ENCODE data around the gene PLS1.

The PLS1 gene

GRCh38 chr3:142628801-142629200 is 32.6 kb downstream of the PLS1 start:
- H3K4me1 ChIP-seq (ENCODE audit: control insufficient read depth in 5 of 5, insufficient read depth in 5 of 5, low read length in 5 of 5) = no peaks in the 10 kb centered on the region
- H3K9ac ChIP-seq (ENCODE audit: low read length in 5 of 5) = no peak overlapping the region
- H3K4me3 ChIP-seq (ENCODE audit: low read depth in 1 of 5, low read length in 5 of 5) = no peak overlapping the region
- no peak overlapping the region for H3K27ac ChIP-seq (ENCODE audit: low read depth, low read length)
- H3K27me3 ChIP-seq (ENCODE audit: control insufficient read depth in 5 of 5, insufficient read depth in 4 of 5, low read length in 5 of 5) = no peaks in the 10 kb centered on the region
- no peaks in the 10 kb centered on the region for H3K36me3 ChIP-seq (ENCODE audit: control insufficient read depth in 5 of 5, insufficient read depth in 5 of 5, low read length in 5 of 5)
- H3K9me3 ChIP-seq (ENCODE audit: control insufficient read depth in 5 of 5, low read length in 5 of 5) = no peaks in the 10 kb centered on the region

GRCh38 chr3:142633073-142633472 is 36.9 kb downstream of the PLS1 start:
- Histone ChIP-seq H3K36me3 (ENCODE audit: control insufficient read depth in 5 of 5, insufficient read depth in 5 of 5, low read length in 5 of 5) (no peaks in the 10 kb centered on the region), H3K9ac (ENCODE audit: low read length in 5 of 5) (no peak overlapping the region), H3K9me3 (ENCODE audit: control insufficient read depth in 5 of 5, low read length in 5 of 5) (no peaks in the 10 kb centered on the region), H3K4me3 (ENCODE audit: low read depth in 1 of 5, low read length in 5 of 5) (no peak overlapping the region), H3K27ac (ENCODE audit: low read depth, low read length) (no peak overlapping the region), H3K4me1 (ENCODE audit: control insufficient read depth in 5 of 5, insufficient read depth in 5 of 5, low read length in 5 of 5) (no peaks in the 10 kb centered on the region), H3K27me3 (ENCODE audit: control insufficient read depth in 5 of 5, insufficient read depth in 4 of 5, low read length in 5 of 5) (no peaks in the 10 kb centered on the region)

GRCh38 chr3:142636050-142636449 is 39.9 kb downstream of the PLS1 start:
- Histone ChIP-seq H3K9me3 (ENCODE audit: control insufficient read depth in 5 of 5, low read length in 5 of 5) (no peaks in the 10 kb centered on the region), H3K4me1 (ENCODE audit: control insufficient read depth in 5 of 5, insufficient read depth in 5 of 5, low read length in 5 of 5) (no peaks in the 10 kb centered on the region), H3K27me3 (ENCODE audit: control insufficient read depth in 5 of 5, insufficient read depth in 4 of 5, low read length in 5 of 5) (no peaks in the 10 kb centered on the region), H3K9ac (ENCODE audit: low read length in 5 of 5) (no peak overlapping the region), H3K36me3 (ENCODE audit: control insufficient read depth in 5 of 5, insufficient read depth in 5 of 5, low read length in 5 of 5) (no peaks in the 10 kb centered on the region), H3K27ac (ENCODE audit: low read depth, low read length) (no peak overlapping the region), H3K4me3 (ENCODE audit: low read depth in 1 of 5, low read length in 5 of 5) (no peak overlapping the region)

- Histone ChIP-seq H3K9ac (ENCODE audit: low read length in 5 of 5) (no peak overlapping the region), H3K36me3 (ENCODE audit: control insufficient read depth in 5 of 5, insufficient read depth in 5 of 5, low read length in 5 of 5) (no peaks in the 10 kb centered on the region), H3K27ac (ENCODE audit: low read depth, low read length) (no peak overlapping the region), H3K4me1 (ENCODE audit: control insufficient read depth in 5 of 5, insufficient read depth in 5 of 5, low read length in 5 of 5) (no peaks in the 10 kb centered on the region), H3K9me3 (ENCODE audit: control insufficient read depth in 5 of 5, low read length in 5 of 5) (no peaks in the 10 kb centered on the region), H3K4me3 (ENCODE audit: low read depth in 1 of 5, low read length in 5 of 5) (no peak overlapping the region), H3K27me3 (ENCODE audit: control insufficient read depth in 5 of 5, insufficient read depth in 4 of 5, low read length in 5 of 5) (no peaks in the 10 kb centered on the region)
Measured at GRCh38 chr3:142636664-142637063, 40.5 kb downstream of the PLS1 start.

- Histone ChIP-seq H3K36me3 (ENCODE audit: control insufficient read depth in 5 of 5, insufficient read depth in 5 of 5, low read length in 5 of 5) (no peaks in the 10 kb centered on the region), H3K27me3 (ENCODE audit: control insufficient read depth in 5 of 5, insufficient read depth in 4 of 5, low read length in 5 of 5) (no peaks in the 10 kb centered on the region), H3K4me1 (ENCODE audit: control insufficient read depth in 5 of 5, insufficient read depth in 5 of 5, low read length in 5 of 5) (no peaks in the 10 kb centered on the region), H3K9ac (ENCODE audit: low read length in 5 of 5) (no peak overlapping the region), H3K4me3 (ENCODE audit: low read depth in 1 of 5, low read length in 5 of 5) (no peak overlapping the region), H3K27ac (ENCODE audit: low read depth, low read length) (no peak overlapping the region), H3K9me3 (ENCODE audit: control insufficient read depth in 5 of 5, low read length in 5 of 5) (no peaks in the 10 kb centered on the region)
Measured at GRCh38 chr3:142638291-142638690, 42.1 kb downstream of the PLS1 start.

GRCh38 chr3:142641504-142641903 is 45.3 kb downstream of the PLS1 start:
- Histone ChIP-seq H3K27ac (ENCODE audit: low read depth, low read length) (no peak overlapping the region), H3K9ac (ENCODE audit: low read length in 5 of 5) (no peak overlapping the region), H3K9me3 (ENCODE audit: control insufficient read depth in 5 of 5, low read length in 5 of 5) (no peaks in the 10 kb centered on the region), H3K4me1 (ENCODE audit: control insufficient read depth in 5 of 5, insufficient read depth in 5 of 5, low read length in 5 of 5) (no peaks in the 10 kb centered on the region), H3K36me3 (ENCODE audit: control insufficient read depth in 5 of 5, insufficient read depth in 5 of 5, low read length in 5 of 5) (no peaks in the 10 kb centered on the region), H3K4me3 (ENCODE audit: low read depth in 1 of 5, low read length in 5 of 5) (no peak overlapping the region), H3K27me3 (ENCODE audit: control insufficient read depth in 5 of 5, insufficient read depth in 4 of 5, low read length in 5 of 5) (no peaks in the 10 kb centered on the region)

- no peaks in the 10 kb centered on the region for H3K4me1 ChIP-seq (ENCODE audit: control insufficient read depth in 5 of 5, insufficient read depth in 5 of 5, low read length in 5 of 5)
Measured at GRCh38 chr3:142642956-142643355, 46.8 kb downstream of the PLS1 start.

GRCh38 chr3:142644502-142644901 is 48.3 kb downstream of the PLS1 start:
- H3K9me3 ChIP-seq (ENCODE audit: control insufficient read depth in 5 of 5, low read length in 5 of 5) = no peaks in the 10 kb centered on the region
- no peak overlapping the region for H3K4me3 ChIP-seq (ENCODE audit: low read depth in 1 of 5, low read length in 5 of 5)
- no peak overlapping the region for H3K9ac ChIP-seq (ENCODE audit: low read length in 5 of 5)
- no peaks in the 10 kb centered on the region for H3K36me3 ChIP-seq (ENCODE audit: control insufficient read depth in 5 of 5, insufficient read depth in 5 of 5, low read length in 5 of 5)
- no peaks in the 10 kb centered on the region for H3K27me3 ChIP-seq (ENCODE audit: control insufficient read depth in 5 of 5, insufficient read depth in 4 of 5, low read length in 5 of 5)
- no peaks in the 10 kb centered on the region for H3K4me1 ChIP-seq (ENCODE audit: control insufficient read depth in 5 of 5, insufficient read depth in 5 of 5, low read length in 5 of 5)
- no peak overlapping the region for H3K27ac ChIP-seq (ENCODE audit: low read depth, low read length)

More at GRCh38 chr3:142642956-142643355, 46.8 kb downstream of the PLS1 start:
- Histone ChIP-seq H3K4me3 (ENCODE audit: low read depth in 1 of 5, low read length in 5 of 5) (no peak overlapping the region), H3K36me3 (ENCODE audit: control insufficient read depth in 5 of 5, insufficient read depth in 5 of 5, low read length in 5 of 5) (no peaks in the 10 kb centered on the region), H3K27me3 (ENCODE audit: control insufficient read depth in 5 of 5, insufficient read depth in 4 of 5, low read length in 5 of 5) (no peaks in the 10 kb centered on the region), H3K9ac (ENCODE audit: low read length in 5 of 5) (no peak overlapping the region), H3K27ac (ENCODE audit: low read depth, low read length) (no peak overlapping the region), H3K9me3 (ENCODE audit: control insufficient read depth in 5 of 5, low read length in 5 of 5) (no peaks in the 10 kb centered on the region)

GRCh38 chr3:142645236-142645793 is 49.1 kb downstream of the PLS1 start:
- H3K9ac ChIP-seq (ENCODE audit: low read length in 5 of 5) = no peak overlapping the region
- no peaks in the 10 kb centered on the region for H3K36me3 ChIP-seq (ENCODE audit: control insufficient read depth in 5 of 5, insufficient read depth in 5 of 5, low read length in 5 of 5)
- H3K27ac ChIP-seq (ENCODE audit: low read depth, low read length) = no peak overlapping the region
- H3K27me3 ChIP-seq (ENCODE audit: control insufficient read depth in 5 of 5, insufficient read depth in 4 of 5, low read length in 5 of 5) = no peaks in the 10 kb centered on the region
- no peaks in the 10 kb centered on the region for H3K9me3 ChIP-seq (ENCODE audit: control insufficient read depth in 5 of 5, low read length in 5 of 5)
- no peak overlapping the region for H3K4me3 ChIP-seq (ENCODE audit: low read depth in 1 of 5, low read length in 5 of 5)
- no peaks in the 10 kb centered on the region for H3K4me1 ChIP-seq (ENCODE audit: control insufficient read depth in 5 of 5, insufficient read depth in 5 of 5, low read length in 5 of 5)

- no peaks in the 10 kb centered on the region for H3K4me1 ChIP-seq (ENCODE audit: control insufficient read depth in 5 of 5, insufficient read depth in 5 of 5, low read length in 5 of 5)
- H3K36me3 ChIP-seq (ENCODE audit: control insufficient read depth in 5 of 5, insufficient read depth in 5 of 5, low read length in 5 of 5) = no peaks in the 10 kb centered on the region
- H3K4me3 ChIP-seq (ENCODE audit: low read depth in 1 of 5, low read length in 5 of 5) = no peak overlapping the region
- no peaks in the 10 kb centered on the region for H3K9me3 ChIP-seq (ENCODE audit: control insufficient read depth in 5 of 5, low read length in 5 of 5)
- no peak overlapping the region for H3K9ac ChIP-seq (ENCODE audit: low read length in 5 of 5)
- H3K27me3 ChIP-seq (ENCODE audit: control insufficient read depth in 5 of 5, insufficient read depth in 4 of 5, low read length in 5 of 5) = no peaks in the 10 kb centered on the region
- H3K27ac ChIP-seq (ENCODE audit: low read depth, low read length) = no peak overlapping the region
Measured at GRCh38 chr3:142646020-142646785, 50.0 kb downstream of the PLS1 start.
